Stimulated activated CD4-positive, alpha-beta T cell treated with anti-CD3 and anti-CD28 coated beads, Interleukin-1b, Interleukin-23, amount 100 ng/mL, for 24 hours (primary cell): ENCODE measurements around the gene UNC79.
"Not testable (repeated sequence)": the region's sequence is repeated elsewhere in the genome, so short reads cannot be mapped to it uniquely, and the experiment has no call there.

Experiments
- DNase-seq, 4 experiments: peaks; one replicate each; pipeline ENCODE4 v3.0.0-alpha.2; 2020; ENCODE audit warnings: low read depth in 4 of 4, low spot score in 1 of 4

UNC79 gene

DNA sequence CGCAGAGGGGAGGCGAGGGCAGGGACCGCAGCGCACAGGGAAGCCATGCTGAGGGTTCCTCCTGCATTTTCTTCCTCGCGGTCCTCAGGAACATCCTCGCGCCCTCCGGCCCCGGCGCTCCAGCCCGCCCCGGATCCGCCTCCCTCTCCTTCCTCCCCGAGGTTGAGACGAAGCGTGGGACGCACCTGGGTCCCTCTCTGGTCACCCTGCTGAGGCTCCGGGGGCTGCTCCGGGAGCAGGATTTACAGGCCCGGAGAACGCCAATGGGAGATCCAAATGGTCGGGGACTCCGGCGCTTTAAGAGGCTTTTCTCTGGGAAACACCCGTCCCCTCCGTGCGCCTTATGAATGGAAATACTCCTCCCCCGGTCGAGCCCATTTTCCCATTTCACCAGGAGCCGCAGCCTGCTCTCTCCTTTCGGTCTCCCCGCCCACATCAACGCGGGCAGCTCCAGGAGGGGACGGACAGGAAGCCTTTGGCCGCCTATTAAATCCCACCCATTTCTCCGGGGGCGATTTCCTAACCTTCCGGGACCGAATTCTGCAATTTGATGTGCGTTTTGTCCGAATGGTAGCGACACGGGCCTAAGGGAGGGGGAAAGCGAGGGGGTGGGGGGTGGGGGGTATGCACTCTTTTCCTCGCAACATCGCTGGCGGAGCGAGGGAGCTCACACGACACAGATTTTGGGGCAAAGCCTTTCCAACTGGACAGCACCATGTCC is at the start of gene UNC79:
Gene UNC79 (plus strand): TSS at position 625 of the 721 bp plus-strand sequence. CDS start 91 bp downstream, at position 716.
- DNase-seq: no peak

DNA sequence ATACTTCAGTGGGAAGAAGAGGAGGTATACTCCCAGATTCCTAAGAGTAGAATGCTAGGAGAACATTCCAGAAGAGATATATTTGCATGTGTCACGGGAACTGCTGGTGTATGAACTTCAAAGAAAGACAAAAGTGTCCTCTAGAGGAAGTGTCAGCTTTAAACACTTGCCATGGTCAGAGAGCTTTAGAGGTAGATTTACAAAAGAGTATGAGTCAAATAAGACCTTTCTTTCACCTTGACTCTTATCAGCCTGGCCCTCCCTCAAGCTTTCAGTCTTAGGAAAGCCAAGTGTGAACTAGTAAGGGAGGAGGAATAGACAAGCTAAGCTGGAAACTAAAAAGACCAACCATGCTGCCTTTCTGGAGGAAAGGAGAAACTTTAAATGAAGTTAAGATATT is 49.1 kb upstream of the UNC79 start:
- DNase-seq: no peak

DNA sequence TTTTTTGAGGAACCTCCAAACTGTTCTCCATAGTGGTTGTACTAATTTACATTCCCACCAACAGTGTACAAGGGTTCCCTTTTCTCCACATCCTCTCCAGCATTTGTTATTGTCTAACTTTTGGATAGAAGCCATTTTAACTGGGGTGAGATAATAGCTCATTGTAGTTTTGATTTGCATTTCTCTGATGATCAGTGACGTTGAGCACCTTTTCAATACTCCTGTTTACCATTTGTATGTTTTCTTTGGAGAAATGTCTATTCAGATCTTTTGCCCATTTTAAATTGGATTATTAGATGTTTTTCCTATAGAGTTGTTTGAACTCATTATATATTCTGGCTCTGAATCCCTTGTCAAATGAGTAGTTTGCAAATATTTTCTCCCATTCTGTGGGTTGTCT is 46.5 kb upstream of the UNC79 start:
- not testable (repeated sequence) for DNase-seq

DNA sequence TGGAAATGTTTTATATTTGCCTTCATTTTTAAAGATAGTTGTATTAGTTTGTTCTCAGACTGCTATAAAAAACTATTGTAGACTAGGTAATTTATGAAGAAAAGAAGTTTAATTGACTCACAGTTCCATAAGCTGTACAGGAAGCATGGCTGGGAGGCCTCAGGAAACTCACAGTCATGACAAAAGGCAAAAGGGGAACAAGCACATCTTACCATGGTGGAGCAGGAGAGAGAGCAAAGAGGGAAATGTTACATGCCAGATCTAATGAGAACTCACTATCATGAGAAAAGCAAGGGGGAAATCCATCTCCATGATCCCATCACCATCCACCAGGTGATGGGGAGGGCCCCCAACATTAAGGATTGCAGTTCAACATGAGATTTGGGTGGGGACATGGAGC is 35.5 kb upstream of the UNC79 start:
- DNase-seq: no peak

DNA sequence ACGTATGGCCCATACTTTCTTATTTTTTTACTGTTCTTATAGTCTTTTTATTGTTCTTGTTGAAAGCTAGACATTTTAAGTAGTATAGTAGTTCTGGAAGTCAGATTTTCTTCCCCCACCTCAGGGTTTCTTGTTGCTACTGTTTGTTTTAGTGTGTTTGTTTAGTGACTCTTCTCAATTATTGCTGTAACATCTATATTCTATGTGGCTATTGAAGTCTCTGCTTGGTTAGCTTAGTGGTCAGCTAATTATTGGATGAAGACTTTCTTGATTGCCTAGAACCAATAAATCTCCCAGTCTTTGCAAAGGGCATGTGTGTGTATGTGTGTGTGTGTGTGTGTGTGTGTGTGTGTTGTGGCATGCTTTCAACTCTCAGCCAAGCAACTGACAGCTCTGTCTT is 34.3 kb upstream of the UNC79 start:
- no peak for DNase-seq

DNA sequence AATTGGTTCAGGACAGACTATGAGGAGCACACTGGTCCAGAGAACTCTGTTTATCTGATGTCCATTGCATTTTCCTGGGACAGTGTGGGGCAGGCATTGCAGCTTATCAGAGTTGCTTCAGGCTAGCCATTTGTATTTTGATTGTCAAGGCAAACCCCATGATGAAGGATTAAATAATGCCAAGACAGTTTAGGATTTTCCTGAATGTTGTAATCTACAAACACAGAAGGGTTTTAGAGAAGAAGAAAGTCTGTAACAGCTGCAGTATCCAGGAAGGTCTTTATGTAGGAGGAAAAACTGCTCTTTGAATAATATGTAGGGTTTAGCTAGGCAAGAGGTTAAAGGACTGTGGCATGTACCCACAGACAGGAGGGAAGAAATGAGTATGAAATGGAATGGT is 32.2 kb upstream of the UNC79 start:
- no peak for DNase-seq

DNA sequence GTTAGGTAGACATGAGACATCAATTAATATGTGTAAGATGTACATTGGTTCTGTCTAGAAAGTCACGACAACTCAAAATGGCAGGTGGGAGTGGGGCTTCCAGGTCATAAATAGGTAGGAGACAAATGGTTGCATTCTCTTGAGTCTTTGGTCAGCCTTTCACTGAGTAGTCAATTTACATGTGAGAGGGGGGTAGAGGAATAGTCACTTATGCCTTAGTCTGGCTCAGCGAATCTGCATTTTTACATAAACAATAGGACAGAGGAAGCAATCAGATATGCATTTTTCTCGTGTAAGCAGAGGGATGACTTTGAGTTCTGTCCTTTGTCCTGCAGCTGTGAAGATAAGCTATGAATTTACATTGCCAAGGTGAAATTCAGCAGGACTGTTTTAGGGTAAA is 27.8 kb upstream of the UNC79 start:
- DNase-seq: no peak

DNA sequence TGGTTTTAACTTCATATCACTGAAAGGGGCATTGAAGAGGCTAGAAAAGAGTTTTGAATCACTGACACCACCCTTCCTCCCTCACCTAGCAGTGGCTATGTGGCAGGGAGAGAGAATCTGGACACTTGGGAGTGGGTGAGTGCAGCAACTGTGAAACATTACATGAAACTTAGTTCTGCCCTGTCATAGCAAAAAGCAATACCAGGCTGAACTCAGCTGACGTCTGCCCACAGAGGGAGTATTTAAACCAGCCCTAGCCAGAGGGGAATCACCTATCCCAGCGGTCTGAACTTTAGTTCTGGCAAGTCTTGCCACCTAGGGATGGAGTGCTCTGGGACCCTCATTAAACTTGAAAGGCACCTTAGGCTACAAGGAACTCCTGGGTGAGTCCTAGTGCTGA is 20.7 kb upstream of the UNC79 start:
- no peak for DNase-seq

DNA sequence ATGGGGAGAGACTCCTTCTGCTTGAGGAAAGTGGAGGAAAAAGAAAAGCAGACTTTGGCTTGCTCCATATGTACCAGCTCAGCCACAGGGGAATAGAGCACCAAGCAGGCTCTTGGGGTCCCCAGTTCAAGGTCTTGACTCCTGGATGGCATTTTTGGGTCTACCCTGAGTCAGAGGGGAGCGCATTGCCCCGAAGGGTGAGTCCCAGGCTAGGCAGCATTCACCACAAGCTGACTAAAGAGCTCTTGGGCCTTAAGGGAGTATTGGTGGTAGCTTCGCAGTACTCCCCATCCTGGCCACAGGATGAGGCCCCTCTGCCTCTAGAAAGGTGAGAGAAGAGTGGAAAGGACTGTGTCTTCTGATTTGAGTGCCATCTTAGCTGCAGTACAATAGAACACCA is 19.8 kb upstream of the UNC79 start:
- DNase-seq: no peak

DNA sequence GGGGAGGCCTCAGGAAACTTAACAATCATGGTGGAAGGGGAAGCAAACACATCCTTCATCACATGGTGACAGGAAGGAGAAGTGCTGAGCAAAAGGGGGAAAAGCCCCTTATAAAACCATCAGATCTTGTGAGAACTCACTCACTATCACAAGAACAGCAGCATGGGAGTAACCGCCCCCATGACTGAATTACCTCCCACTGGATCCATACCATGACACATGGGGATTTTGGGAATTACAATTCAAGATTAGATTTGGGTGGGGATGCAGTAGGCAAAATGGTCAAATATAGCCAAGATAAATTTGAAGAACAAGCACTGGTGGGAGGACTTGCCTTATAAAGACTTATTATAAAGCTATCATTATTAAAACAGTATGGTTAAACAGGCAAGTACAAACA is 5.6 kb upstream of the UNC79 start:
- not testable (repeated sequence) for DNase-seq

DNA sequence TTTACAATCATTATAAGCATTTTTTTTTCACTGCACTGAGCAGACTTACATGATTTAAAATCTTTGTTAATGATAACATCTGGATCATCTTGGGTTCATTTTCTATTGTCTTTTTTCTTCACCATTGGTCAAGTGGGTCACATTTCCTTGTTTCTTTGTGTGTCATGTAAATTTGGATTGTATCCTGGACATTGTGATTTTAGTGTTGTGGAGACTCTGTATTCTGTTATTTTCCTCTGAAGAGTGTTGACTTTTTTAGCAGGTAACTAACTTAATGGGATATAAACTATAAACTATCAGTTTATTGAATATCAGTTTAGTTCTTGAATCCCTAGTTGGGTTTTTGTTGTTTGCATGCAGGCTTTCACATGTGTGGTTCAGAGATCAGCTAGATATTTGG is 4.0 kb upstream of the UNC79 start:
- DNase-seq: no peak

DNA sequence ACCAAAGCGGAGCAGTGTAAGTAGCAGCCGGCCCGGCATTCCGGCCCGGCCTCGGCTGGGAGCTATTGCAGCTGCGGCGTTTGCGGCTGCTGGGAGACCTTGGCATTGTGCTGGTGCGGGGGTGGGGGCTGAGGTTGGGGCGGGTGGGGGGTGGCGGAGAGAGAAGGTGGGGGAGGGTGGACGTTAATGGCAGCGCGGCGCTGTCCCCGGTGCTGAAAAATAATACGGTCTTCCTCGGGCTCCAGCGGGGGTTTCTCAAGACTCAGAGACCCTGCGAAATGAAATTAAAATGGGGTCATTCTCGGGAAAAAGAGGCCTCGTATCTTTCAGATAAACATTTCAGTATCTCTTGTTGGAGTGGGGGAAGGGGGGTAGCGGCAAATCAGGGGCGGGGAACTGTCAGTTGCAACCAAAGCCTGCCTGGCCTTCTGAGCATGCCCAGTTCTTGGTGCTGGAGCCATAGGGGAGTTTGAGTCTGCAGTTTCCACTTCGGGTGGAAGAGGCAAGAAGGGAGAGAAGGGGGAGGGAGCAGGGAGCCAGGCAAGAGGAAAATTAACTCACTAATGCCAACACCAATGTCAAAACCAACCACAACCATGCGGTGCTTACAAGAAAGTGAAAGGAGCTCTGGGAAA is 414 bp downstream of the UNC79 start:
- DNase-seq: no peak

DNA sequence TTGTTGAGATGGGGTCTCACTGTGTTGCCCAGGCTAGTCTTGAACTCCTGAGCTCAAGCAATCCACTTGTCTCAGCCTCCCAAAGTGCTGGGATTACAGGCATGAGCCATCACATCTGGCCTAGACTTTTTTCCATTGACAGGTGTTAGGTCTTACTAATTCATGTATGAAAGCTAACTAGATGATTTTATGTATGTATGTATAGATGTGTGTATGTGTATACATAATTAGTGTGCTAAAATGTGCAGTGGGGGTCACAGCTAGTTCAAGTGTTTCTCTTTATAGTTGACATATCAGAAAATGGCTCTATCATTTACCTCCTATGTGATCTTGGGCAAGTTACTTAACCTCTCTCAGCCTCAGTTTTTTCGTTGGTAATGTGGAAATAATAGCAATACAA is 23.5 kb downstream of the UNC79 start:
- DNase-seq: no peak

DNA sequence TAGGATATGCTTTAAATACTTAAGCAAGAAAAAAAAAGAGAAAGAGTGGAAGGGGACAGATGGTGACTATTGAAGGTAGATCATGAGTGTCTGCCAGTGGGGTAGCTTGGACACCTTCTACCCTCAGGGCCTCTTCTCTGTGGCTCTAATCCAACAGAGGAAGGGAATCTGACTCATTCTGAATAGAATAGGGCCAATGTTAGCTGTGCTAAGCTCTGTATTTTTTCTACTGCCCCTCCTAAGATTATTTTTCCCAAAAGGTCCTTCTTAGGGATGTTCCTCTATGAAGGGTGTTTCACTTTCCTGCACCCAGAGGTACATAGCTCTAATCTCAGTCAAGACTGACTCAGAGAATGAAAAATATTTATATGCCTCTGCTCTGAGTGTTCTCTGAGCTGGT is 25.6 kb downstream of the UNC79 start:
- DNase-seq: no peak

DNA sequence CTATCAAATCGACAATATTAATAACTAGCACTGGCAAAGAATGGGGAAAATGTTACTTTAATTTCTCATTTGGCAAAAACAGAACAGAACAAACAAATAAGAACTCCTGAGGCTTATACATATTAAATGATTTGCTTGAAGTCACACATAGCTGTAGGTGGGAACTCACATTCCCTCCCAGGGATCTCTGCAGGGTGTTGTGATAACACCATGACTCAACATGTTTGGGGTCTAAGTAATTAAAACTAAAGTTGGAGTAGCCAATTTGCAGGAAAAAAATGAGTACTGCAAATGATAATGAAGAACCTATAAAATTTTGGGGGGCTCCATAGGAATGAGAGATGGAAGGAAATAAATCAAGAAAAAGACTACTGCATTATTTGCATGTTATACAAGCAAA is 27.5 kb downstream of the UNC79 start:
- no peak for DNase-seq

DNA sequence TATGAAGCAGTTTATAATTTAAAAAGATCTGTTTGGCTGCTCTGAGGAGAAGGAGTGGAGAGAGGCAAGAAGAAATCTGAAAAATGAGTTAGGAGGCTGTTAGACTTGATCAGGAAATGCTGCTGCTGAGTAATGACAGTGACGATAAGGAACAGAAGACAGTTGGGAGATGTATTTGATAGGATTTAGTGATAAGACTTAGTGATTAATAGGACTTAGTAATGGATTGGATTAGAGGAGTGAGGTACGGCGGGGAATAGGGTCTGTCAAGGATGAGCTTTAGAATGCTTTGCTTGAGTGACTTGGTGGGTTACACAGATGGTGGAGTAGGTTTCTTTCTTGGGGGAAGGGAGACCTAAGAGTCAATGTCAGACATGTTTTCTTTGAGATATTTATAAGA is 31.7 kb downstream of the UNC79 start:
- no peak for DNase-seq

DNA sequence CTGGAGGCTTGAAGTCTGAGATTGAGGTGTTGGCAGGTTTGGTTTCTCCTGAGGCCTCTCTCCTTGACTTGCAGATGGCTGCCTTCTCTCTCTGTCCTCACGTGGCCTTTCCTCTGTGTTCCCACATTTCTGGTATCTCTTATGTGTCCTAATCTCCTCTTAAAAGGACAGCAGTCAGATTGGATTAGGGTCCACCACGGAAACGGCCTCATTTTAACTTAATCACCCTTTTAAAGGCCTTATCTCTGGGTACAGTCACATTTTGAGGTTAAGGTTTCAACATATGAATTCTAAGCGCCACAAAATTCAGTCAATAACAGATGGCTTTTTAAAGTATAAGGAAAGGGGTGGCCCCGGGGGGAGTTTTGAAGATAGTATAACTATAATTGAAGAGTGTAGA is 33.5 kb downstream of the UNC79 start:
- no peak for DNase-seq

DNA sequence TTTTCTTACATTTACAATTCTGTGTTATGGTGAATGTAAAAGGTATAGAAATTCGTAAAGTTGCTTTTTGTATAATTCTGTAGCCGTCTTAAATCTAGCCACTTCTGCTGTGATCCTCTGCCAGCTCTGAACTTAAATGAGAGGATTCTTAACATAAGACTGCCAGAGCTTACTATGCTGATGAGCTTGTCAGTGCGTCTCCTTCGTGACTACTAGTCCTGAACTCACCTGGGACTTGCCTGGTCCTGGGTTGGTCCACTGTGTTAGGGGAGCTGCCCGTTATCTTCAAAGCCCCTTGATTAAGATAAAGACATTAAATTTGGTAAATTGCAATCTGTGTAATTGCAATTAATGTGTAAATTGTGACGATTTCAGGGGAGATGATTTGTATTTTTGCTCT is 44.7 kb downstream of the UNC79 start:
- no peak for DNase-seq

DNA sequence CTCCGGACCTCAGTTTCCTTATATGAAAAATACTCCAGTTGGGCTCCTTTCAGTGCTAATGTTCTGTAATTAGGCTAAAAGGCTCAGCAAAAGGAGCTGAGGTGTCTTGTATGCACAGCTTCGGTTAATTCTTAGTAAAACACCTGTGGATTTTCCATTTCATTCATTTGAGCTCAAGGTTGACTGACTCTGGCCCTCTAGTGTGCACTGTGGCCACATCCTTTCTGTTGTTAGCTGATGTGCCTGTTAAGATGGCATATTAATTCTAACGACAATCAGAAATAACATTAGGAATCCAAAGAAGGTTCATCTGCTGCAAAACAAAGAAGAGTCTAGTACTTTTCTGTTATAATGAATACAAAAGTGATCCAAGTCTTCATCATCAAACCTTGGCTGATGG is 45.6 kb downstream of the UNC79 start:
- no peak for DNase-seq

DNA sequence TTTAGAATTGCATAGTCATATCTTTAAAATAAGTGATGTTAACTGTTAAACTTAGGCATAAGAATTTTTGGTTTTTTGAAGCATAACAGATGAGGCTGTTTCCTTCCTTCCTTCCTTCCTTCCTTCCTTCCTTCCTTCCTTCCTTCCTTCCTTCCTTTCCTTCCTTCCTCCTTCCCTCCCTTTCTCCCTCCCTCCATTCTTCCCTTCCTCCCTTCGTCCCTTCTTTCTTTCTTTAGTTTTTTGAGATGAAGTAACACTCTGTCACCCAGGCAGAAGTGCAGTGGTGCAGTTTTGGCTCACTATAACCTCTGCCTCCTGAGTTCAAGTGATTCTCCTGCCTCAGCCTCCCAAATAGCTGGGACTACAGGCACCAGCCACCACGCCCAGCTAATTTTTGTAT is 48.3 kb downstream of the UNC79 start:
- DNase-seq: not testable (repeated sequence)

DNA sequence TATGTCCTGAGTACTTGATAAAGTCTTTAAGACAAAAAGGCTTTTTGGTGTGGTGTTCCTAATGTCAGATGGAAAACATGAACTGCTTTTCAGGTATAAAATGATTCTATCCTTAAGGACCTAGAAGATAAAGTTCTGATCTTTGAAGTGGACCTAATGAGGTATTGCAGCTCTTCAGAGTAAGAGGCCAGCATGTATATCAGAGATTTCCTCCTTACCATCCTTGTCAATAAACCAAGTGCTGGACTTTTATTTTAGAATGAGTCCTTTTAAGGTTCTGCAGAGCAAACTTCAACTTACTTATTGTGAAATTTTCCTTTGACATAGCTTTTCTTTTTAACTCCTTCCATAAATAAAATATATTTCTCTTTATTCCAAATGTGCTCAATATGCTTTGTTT is 50.1 kb downstream of the UNC79 start:
- no peak for DNase-seq

DNA sequence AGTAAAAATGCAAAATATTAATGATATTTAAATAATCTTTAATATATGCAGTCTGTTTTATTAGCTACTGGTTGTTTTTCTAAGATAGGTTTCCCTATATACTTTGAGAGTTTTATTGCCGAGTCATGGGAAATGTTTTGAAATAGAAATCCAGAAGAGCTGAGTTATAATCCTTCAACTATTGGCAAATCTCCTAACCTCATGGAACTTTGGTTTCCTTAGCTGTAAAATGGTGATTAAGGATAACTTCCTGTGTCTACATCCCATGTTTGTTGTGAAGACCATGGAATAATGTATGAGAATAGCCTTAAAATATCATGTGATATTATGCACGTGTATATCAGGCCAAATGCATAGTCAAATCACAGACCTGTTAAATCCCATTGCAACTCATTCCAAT is 51.0 kb downstream of the UNC79 start:
- DNase-seq: no peak

DNA sequence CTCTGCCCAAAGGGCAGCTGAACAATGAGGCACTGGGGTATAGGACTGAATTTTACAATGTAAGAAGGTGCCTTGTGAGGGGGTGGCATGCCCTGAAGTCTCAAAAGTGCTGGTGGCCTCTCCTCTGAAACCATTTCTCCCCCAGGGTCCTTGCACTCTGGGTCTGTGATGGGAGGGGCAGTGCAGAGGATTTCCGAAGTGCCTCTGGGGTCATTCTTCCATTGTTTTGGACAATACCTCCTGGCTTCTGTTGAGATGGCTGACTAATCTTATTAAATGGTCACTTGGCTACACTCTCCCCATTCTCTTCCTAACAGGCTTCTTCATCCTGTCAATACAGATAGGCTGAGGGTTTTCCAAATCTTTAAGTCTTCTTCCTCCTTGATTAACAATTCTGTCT is 59.3 kb downstream of the UNC79 start:
- no peak for DNase-seq
